ENCODE data around the gene ADSS1.

GRCh38 chr14:104685998-104686610 is 37.9 kb upstream of the ADSS1 start:
- TF ChIP-seq EZH2phosphoT487 (IDR thresholded peaks at IDR 0.05; ENCODE audit: borderline replicate concordance, low read depth) (no peak), REST (IDR thresholded peaks at IDR 0.05; ENCODE audit: low read depth, low read length) (no peak), EP300 (IDR thresholded peaks at IDR 0.05; ENCODE audit: borderline replicate concordance in 1 of 2, low read depth in 1 of 2, low read length in 1 of 2) (no peak), POLR2AphosphoS5 (IDR thresholded peaks at IDR 0.05; ENCODE audit: low read depth, low read length) (no peak), CTCF (IDR thresholded peaks at IDR 0.05) (no peak), RFX5 (IDR thresholded peaks at IDR 0.05; ENCODE audit: low read length) (no peak), YY1 (IDR thresholded peaks at IDR 0.05; ENCODE audit: low read depth) (no peak), NRF1 (IDR thresholded peaks at IDR 0.05; ENCODE audit: low read depth, low read length) (no peak), FOXM1 (IDR thresholded peaks at IDR 0.05; ENCODE audit: low read depth) (no peak), SIN3A (IDR thresholded peaks at IDR 0.05; ENCODE audit: borderline replicate concordance, low read depth, low read length) (no peak), TAF1 (IDR thresholded peaks at IDR 0.05; ENCODE audit: borderline replicate concordance, low read depth, low read length) (no peak), NFIC (IDR thresholded peaks at IDR 0.05; ENCODE audit: borderline replicate concordance) (no peak)

Measured in SK-N-SH (cell line).